A673 (cell line): ENCODE data around the gene ITGB1BP1. TPM values are rescaled to one million over a fixed set of nuclear protein-coding genes. Genes with fewer than 3 reads are reported as not detected.

Experiments
- BruUV-seq: library from RNA; stranded (reverse); fragments of 400-500 nt; replicated peaks from 2 replicates; lab custom pipeline; 2021; lab: Mats Ljungman, UMichigan
- CTCF ChIA-PET: fragments of 300-600 bp; sonication (Branson Sonifier 250); formaldehyde crosslinking; loops from one replicate; lab custom pipeline; 2022; ENCODE audit warnings: antibody characterized with exemption; lab: Charles Lee
- POLR2A ChIA-PET: fragments of 300-600 bp; sonication (Branson Sonifier 250); formaldehyde crosslinking; loops from one replicate; lab custom pipeline; 2022; ENCODE audit warnings: antibody characterized with exemption; ENCODE audit not compliant: low non-redundant PET; lab: Charles Lee
- DNase-seq: peaks from one replicate; pipeline ENCODE4 v3.0.0-alpha.2; 2015; ENCODE audit warnings: low spot score
- H3K27ac ChIP-seq: fragments of 200-600 bp; sonication (generic); 2 replicates; pipeline ENCODE4 v1.5.1; 2016; ENCODE audit warnings: mixed run types, low read depth, mild to moderate bottlenecking, mixed read lengths, antibody characterized with exemption, low read length; ENCODE audit not compliant: poor library complexity, severe bottlenecking
- H3K27me3 ChIP-seq: fragments of 200-600 bp; sonication (generic); replicated peaks from 2 replicates; pipeline ENCODE4 v1.6.1; 2017; ENCODE audit warnings: mixed run types, low read depth, mild to moderate bottlenecking, mixed read lengths, antibody characterized with exemption, low read length; ENCODE audit not compliant: insufficient read depth, poor library complexity
- H3K36me3 ChIP-seq: fragments of 200-600 bp; sonication (generic); 2 replicates; pipeline ENCODE4 v1.6.1; 2016; ENCODE audit warnings: mixed run types, mild to moderate bottlenecking, mixed read lengths, antibody characterized with exemption, low read length; ENCODE audit not compliant: insufficient read depth, poor library complexity, severe bottlenecking
- H3K4me1 ChIP-seq: fragments of 200-600 bp; sonication (generic); 2 replicates; pipeline ENCODE4 v1.6.1; 2017; ENCODE audit warnings: mixed run types, mild to moderate bottlenecking, mixed read lengths, antibody characterized with exemption, low read length; ENCODE audit not compliant: insufficient read depth, poor library complexity, severe bottlenecking
- H3K4me3 ChIP-seq: fragments of 200-600 bp; sonication (generic); 2 replicates; pipeline ENCODE4 v1.5.1; 2016; ENCODE audit warnings: low read depth, mixed run types, mild to moderate bottlenecking, mixed read lengths, low read length; ENCODE audit not compliant: poor library complexity, severe bottlenecking
- H3K9me3 ChIP-seq: fragments of 200-600 bp; sonication (generic); 2 replicates; pipeline ENCODE4 v1.6.1; 2016; ENCODE audit warnings: mixed run types, low read depth, mild to moderate bottlenecking, mixed read lengths, antibody characterized with exemption, low read length; ENCODE audit not compliant: poor library complexity, severe bottlenecking
- CTCF ChIP-seq: fragments of 300-800, 200-600 bp; sonication (generic); conservative IDR thresholded peaks from 2 replicates; pipeline ENCODE4 v1.5.1; 2017; ENCODE audit warnings: low read depth, mild to moderate bottlenecking, antibody characterized with exemption, low read length, moderate library complexity, mixed read lengths
- EZH2 ChIP-seq: fragments of 200-600 bp; sonication (generic); IDR thresholded peaks from 2 replicates; pipeline ENCODE4 v1.6.1; 2017; ENCODE audit warnings: borderline replicate concordance, low read depth, mild to moderate bottlenecking, mixed read lengths, antibody characterized with exemption, low read length; ENCODE audit not compliant: poor library complexity, severe bottlenecking
- intact Hi-C: fragments of 100-400 bp; cut with micrococcal nuclease; formaldehyde crosslinking; loops from one replicate; pipeline ENCODE4 v1.10.0; 2022; ENCODE audit not compliant: unreplicated experiment
- total RNA-seq: library from RNA; stranded (reverse); gene quantifications from 2 replicates; pipeline ENCODE4 v1.2.3, GENCODE V29; 2021

Gene ITGB1BP1
- total RNA-seq, 1 experiment from 2014 or later = 138 TPM

- DNase-seq = no peak
- CTCF ChIA-PET = no interaction called here
- Histone ChIP-seq H3K4me1 (peaks cover 17% of the 10 kb centered on the region), H3K9me3 (no peaks in the 10 kb centered on the region), H3K36me3 (peaks cover 26% of the 10 kb centered on the region), H3K4me3 (no peak overlapping the region), H3K27me3 (no peaks in the 10 kb centered on the region), H3K27ac (no peak overlapping the region)
- TF ChIP-seq CTCF (no peak), EZH2 (no peak)
- POLR2A ChIA-PET = no interaction called here
- no TSS peak for BruUV-seq
- intact Hi-C loops = no loop called here
These were observed 34.1 kb downstream of the ITGB1BP1 start for GRCh38 chr2:9388950-9389911.

- CTCF ChIA-PET = no interaction called here
- POLR2A ChIA-PET = no interaction called here
These were observed 35.1 kb downstream of the ITGB1BP1 start for GRCh38 chr2:9388199-9388681.

GRCh38 chr2:9385841-9386240 lies 37.5 kb downstream of the ITGB1BP1 start:
- no peaks in the 10 kb centered on the region for H3K9me3 ChIP-seq
- peaks cover 24% of the 10 kb centered on the region for H3K36me3 ChIP-seq
- DNase-seq = no peak
- TF ChIP-seq EZH2 = no peak
- TF ChIP-seq CTCF = no peak
- no peak overlapping the region for H3K27ac ChIP-seq
- H3K4me1 ChIP-seq = peaks cover 13% of the 10 kb centered on the region
- intact Hi-C loops = no loop called here
- CTCF ChIA-PET = no interaction called here
- no TSS peak for BruUV-seq
- no peak overlapping the region for H3K4me3 ChIP-seq
- POLR2A ChIA-PET = no interaction called here
- H3K27me3 ChIP-seq = no peaks in the 10 kb centered on the region

More at GRCh38 chr2:9388199-9388681, 35.1 kb downstream of the ITGB1BP1 start:
- no peak for DNase-seq
- TF ChIP-seq CTCF (no peak), EZH2 (no peak)
- BruUV-seq = no TSS peak
- H3K9me3 ChIP-seq = no peaks in the 10 kb centered on the region
- no peak overlapping the region for H3K4me3 ChIP-seq
- H3K36me3 ChIP-seq = peaks cover 27% of the 10 kb centered on the region
- intact Hi-C loops = no loop called here
- no peaks in the 10 kb centered on the region for H3K27me3 ChIP-seq
- no peak overlapping the region for H3K27ac ChIP-seq
- H3K4me1 ChIP-seq = peaks cover 12% of the 10 kb centered on the region
